Measurements from ENCODE around the gene C10orf71.

The C10orf71 gene

DNA sequence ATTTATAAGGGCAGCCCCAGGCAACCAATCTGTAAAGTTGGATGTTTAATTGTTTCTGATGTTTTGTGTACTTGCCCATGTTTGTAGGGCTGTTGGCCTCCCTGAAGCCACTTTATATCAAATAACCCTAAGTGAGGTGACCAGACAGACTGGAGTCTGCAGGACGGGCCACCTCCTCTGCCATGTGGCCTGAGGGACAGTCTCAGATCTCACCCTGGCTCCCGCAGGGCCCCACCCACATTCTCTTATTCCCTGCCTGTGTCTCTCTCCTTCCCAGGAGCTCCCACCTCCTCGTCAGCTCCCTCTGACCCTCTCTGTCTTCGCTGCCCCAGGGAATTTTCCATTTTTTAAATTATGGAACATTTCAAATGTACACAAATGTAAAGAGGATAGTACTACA lies 9.5 kb upstream of the C10orf71 start:
- no peak for DNase-seq (ENCODE audit: low read depth)
- no peak overlapping the region for H3K4me3 ChIP-seq (ENCODE audit: low read depth, low read length)
- TF ChIP-seq, protein P1, sequence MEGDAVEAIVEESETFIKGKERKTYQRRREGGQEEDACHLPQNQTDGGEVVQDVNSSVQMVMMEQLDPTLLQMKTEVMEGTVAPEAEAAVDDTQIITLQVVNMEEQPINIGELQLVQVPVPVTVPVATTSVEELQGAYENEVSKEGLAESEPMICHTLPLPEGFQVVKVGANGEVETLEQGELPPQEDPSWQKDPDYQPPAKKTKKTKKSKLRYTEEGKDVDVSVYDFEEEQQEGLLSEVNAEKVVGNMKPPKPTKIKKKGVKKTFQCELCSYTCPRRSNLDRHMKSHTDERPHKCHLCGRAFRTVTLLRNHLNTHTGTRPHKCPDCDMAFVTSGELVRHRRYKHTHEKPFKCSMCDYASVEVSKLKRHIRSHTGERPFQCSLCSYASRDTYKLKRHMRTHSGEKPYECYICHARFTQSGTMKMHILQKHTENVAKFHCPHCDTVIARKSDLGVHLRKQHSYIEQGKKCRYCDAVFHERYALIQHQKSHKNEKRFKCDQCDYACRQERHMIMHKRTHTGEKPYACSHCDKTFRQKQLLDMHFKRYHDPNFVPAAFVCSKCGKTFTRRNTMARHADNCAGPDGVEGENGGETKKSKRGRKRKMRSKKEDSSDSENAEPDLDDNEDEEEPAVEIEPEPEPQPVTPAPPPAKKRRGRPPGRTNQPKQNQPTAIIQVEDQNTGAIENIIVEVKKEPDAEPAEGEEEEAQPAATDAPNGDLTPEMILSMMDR (IDR thresholded peaks at IDR 0.05; ENCODE audit: insufficient read depth, low read depth, low read length, missing control alignments) = no peak

DNA sequence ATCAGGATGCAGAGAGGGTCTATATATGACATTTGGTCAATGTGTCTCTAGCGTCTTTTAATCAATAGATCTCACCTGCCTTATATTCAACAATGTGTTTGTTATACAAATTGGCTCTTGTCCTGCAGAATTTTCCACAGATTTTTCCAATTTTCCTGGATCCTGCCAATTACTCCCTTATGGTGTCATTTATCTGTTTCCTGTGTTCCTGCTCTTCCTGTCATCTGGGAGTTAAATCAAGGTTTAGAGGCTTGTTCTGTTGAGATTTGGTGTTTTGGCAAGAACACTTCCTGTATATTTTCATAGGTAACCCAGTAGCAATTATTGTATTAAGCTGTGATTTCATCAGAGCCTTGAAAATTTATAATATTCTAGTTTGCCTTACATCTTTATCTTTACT lies 8.8 kb upstream of the C10orf71 start:
- no peak overlapping the region for H3K4me3 ChIP-seq (ENCODE audit: low read depth, low read length)
- no peak for DNase-seq (ENCODE audit: low read depth)
- TF ChIP-seq, protein P1 (IDR thresholded peaks at IDR 0.05; ENCODE audit: insufficient read depth, low read depth, low read length, missing control alignments) = no peak

- TF ChIP-seq, protein P1 (IDR thresholded peaks at IDR 0.05; ENCODE audit: insufficient read depth, low read depth, low read length, missing control alignments) = no peak
- H3K4me3 ChIP-seq (ENCODE audit: low read depth, low read length) = no peak overlapping the region
- no peak for DNase-seq (ENCODE audit: low read depth)
These were observed 8.4 kb upstream of the C10orf71 start for GRCh38 chr10:49290607-49291006.

- H3K4me3 ChIP-seq (ENCODE audit: low read depth, low read length) = no peak overlapping the region
- TF ChIP-seq, protein P1 (IDR thresholded peaks at IDR 0.05; ENCODE audit: insufficient read depth, low read depth, low read length, missing control alignments) = no peak
- DNase-seq (ENCODE audit: low read depth) = no peak
These were observed 6.3 kb upstream of the C10orf71 start for GRCh38 chr10:49292565-49293207.

- no peak overlapping the region for H3K4me3 ChIP-seq (ENCODE audit: low read depth, low read length)
- TF ChIP-seq, protein P1 (IDR thresholded peaks at IDR 0.05; ENCODE audit: insufficient read depth, low read depth, low read length, missing control alignments) = no peak
- no peak for DNase-seq (ENCODE audit: low read depth)
These were observed 5.8 kb upstream of the C10orf71 start for GRCh38 chr10:49293208-49293603.

DNA sequence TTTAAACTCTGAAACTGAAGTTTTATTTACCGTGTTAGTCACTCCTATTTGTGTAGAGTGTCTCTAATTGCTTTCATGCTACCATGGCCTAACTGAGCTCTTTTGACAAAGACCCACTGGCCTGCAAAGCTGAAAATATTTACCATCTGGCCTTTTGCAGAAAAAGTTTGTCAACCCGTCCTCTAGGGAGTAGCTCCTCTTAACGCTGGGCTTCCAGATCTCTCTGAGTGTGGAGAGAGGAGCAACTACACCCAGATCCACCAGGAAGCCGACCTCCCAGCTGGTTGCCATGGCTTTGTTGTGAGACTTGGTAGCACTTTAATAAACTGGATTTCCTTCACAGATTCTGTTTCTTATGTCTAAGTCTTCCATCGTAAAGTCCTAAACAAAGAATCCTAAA lies 4.2 kb upstream of the C10orf71 start:
- H3K4me3 ChIP-seq (ENCODE audit: low read depth, low read length) = no peak overlapping the region
- DNase-seq (ENCODE audit: low read depth) = no peak
- TF ChIP-seq, protein P1 (IDR thresholded peaks at IDR 0.05; ENCODE audit: insufficient read depth, low read depth, low read length, missing control alignments) = no peak

DNA sequence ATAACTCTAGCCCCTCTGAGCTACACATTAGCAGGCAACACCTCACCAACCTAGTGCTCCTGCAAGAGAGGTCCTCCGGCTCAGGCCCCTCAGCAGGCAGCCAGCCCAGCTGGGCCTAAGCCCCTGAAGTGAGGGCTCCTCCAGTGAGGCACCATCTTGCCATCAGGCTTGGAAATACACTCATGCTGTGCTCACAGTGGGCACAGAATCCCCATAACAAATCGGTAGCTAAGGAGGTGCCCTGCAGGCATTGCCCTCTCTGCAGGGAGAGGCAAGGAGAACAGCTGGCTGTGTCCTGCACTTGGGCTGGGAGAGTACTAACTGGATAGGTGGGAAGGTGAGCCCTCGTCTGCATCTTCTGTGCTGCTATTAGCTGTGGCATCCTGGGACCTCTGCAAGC lies 3.7 kb upstream of the C10orf71 start:
- no peak for DNase-seq (ENCODE audit: low read depth)
- no peak overlapping the region for H3K4me3 ChIP-seq (ENCODE audit: low read depth, low read length)
- TF ChIP-seq, protein P1 (IDR thresholded peaks at IDR 0.05; ENCODE audit: insufficient read depth, low read depth, low read length, missing control alignments) = no peak

Measured in GM12865 (cell line).